HG03378 (cell line): Measurements from ENCODE around the gene KLHDC9.

Source experiments
- ATAC-seq: cut with Tn5 transposase; IDR thresholded peaks from one replicate; pipeline ENCODE4 v1.9.1; 2021; ENCODE audit warnings: mild to moderate bottlenecking, moderate library complexity; ENCODE audit not compliant: unreplicated experiment

KLHDC9 gene

DNA sequence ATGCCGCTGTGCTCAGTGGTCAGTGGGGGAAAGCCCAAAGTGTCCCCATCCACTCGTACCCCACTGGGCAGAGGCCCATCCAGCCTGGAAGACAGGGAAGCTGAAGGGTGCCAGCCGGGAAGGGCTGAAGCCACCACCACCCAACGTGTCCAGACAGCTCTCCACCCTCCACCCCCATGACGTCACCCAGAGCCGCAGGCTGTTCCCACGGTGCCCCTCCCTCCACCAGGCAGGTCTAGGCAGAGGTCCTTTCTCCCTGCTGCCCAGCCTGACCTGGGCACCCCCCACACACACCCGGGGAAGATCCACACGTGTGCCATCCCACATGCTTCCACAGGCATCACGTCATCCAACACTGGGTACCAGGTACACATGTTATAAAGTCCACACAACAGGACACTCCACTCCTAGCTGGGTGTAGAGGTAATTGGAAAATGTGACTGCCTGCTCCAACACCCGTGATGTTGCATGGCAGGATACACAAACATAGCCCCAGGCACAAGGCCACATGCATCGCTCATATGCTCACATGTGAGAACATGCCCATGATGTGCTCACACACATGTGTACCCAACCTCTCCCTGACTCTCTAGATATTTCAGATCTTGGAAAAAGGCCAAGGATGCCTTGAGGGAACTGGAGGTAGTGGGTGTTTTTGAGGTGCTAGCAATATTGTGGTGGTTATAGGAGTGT, 23.3 kb upstream of the KLHDC9 start:
- no peak for ATAC-seq

DNA sequence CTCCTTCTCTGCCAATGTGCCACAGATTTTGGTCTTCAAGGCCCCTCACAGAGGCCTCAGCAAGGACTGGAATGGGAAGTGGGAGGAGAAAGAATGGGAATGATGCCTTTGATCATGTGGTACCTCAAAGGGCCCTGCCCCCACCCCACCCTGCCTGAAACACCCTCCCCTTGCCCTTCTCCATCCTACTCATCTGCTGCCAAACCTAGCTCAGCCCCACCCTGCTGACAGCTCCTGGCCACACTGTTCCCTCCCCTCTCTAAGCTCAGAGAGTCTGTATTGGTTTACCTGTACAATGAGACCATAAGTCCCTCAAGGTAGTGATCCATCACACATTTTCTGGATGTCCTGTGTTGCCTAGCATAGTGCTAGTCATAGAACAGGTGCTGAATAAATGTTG, 21.8 kb upstream of the KLHDC9 start:
- no peak for ATAC-seq

DNA sequence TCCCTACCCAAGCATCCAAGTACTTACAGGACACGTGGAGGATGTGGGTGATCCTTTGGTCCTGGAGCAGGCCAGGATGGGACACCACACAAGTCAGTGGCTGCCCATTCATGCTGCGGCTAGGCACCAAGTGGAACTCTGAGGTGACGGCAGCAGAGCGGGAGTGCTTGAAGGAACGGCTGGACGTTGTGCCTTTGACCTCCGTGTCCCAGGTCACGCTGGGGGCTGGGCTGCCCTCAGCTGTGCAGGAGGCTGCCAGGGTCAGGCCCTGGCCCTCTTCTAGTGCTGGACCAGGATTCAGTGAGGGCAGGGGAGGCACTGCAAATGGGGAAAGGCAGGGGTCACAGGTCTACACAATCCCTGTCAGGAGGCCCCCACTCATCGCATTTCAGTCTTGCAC, 20.7 kb upstream of the KLHDC9 start:
- no peak for ATAC-seq

DNA sequence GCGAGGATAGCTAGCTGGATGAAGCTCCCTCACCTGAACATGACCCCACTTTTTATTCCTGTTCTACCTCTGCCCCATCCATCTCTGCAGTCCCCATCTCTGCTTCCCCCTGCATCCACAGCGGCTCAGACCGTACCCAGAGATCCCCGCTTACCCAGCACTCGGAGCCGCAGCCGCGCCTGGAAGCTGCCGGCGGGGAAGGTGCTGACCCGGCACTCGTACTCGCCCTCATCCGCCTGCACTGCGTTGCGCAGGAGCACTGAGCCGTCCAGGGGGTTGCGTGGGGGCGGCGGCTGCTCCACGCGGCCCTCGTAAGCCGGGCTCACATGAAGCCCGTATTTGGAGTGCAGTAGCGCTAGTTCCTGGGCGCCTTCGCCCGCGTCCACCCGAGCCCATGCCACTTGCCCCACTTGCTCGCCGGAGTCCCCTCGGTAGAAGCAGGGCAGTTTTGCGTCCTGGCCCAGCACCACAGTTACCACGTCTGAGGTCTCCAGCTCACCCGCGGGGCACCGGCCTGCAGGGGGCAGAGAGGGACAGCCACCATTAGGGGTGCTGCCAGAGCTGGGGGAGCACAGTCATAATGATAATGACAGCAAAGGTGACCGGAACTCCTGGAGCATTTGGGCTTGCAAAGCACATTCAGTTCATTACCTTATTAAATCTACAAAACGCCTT, 18.6 kb upstream of the KLHDC9 start:
- no peak for ATAC-seq

DNA sequence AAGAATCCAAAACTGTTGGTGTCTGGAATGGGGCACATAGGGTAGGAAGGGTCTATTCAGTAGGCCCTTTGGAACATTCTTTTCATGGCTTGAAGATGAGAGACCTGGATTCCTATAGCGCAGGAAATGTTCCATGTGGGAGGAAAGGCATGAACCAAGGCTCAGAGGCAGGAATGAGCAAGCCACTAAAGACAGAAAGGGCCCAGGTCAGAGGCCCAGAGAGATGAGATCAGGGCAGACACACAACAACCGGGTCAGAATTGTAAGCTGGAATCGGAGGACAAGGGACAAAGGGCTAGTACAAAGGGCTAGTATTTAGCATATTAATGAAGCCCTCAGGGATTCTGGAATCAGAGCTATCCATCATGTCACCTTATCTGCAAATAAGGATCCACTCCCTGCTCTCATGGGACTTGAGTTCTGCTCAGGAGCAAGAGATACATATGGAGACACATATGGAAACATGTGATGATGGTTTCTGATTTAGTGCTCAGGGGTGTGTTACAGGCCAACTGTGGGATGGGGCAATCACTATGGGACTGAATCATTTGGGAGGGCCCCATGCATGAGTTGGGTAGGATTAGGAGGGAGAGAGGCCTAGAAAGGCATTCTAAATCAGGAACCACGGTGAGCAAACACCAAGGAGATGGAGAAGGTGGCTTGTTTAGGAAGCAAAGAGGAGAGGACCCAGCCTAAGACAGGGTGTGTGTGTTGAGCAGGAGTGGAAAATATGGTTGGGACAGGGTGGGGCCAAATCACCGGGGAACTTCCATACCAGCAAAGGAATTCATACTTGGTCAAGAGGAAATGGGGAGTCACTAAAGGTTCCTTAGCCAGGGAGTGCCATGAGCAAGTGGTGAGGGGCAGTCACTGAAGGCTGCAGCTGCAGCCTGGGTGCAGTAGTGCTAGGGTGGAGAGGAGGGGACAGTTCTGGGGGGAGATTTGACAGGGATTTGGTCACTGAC, 17.4 kb upstream of the KLHDC9 start:
- no peak for ATAC-seq

DNA sequence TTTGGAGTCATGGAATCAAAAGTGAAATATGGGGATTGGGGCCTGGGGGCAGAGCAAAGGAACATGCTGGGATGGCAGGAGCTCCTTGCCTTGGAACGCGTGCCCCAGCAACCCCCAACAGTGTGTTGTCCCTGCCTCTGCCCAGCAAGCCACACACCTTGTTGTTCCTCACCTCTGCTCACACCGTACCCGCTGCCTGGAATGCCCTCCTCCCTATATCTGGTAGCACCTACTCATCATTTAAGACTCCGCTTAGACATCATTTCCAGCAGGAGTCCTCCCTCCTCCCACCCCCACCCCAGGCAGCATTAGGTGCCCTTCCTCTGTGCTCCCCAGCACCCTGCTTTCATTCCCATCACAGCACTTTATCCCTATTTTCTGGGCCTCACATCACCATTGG, 16.6 kb upstream of the KLHDC9 start:
- no peak for ATAC-seq

DNA sequence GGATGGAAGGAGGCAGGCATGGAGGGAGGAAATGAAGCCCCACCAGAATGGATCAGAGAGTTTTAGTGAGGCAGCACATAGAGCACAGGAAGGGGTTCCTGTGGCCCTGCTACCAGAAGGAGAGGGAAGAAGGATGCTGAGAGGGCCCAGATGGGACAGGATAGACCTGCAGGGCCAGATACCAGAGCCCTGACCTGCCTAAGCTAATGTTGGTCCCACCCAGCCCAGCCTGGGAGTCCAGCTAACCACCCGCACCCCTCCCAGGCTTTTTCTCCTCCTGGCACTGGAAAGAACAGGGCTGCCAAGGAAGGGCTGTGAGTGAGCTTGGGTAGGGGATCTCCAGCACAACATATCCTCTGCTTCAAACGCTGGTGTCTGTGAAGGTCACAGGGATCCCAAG, 15.7 kb upstream of the KLHDC9 start:
- no peak for ATAC-seq

DNA sequence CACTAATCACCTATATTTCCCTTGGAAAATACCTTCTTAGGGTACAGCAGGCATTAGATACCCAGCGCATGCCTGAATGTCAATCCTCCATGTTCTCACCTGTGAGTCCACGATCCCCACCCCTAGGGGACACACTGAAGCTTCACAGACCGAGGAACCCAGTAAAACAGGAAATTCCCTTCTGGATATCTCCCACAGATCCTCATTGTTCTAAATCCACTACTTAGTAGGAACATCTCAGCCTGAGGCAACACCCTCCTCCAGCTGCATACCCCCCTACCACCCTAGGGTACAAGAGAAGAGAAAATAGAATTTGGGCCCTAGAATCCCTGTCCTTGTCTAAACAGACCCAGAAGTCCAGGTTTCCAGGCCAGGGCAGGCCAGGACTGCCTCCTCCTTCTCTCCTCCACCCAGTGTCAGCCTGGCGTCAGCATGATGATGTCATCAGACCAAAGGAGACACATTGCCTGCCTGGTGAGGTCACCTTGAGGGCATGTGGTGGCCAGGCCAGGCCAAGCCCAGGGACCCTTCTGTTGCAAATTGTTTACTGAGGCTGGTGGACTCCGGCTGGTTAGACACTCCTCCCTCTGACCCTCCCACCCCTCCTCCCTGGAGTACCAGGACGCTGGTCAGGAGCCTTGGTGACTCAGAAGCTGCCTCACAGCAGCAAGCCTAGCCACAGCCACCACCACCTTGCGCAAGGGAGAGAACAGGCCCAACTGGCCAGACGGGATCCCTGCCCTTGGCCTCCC, 15.0 kb upstream of the KLHDC9 start:
- no peak for ATAC-seq

DNA sequence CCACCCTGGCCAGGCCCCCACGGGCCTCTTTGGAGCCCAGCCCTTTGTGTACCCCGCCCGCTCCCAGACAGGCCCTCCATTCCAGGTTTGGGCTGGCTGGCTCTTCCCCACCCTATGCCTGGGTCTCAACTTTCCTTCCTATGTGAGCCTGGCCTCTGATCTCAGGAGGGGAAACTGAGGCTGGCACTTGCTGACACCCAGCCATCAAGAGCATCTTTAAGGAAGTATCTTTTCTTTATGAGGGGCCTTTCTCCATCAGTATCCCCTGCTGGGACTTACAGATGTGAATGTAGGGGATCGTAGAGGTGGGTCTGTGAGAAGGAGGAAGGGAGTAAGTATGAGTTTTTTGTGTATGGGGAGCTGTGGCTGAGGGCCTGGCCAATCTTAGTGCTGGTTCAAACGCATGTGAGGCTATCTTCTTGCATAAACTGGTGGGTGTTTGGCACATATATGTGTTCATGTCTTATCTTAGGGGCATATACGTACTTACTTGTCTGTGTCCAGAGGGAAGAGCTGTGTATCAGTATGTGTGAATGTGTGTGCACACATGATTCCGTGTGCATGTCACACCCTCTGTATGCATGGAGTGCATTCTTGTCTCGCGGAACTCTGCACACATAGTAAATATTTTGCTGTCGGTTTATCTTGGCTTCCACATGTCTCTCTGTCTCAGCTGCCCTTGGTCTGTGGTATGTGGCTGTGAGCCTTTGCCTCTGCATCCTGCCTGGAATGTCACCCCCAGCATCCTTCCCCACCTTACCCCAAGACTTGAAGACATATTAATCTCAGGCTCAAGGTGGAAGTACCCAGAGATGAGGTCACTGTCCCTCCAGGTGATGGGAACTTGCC, 14.2 kb upstream of the KLHDC9 start:
- ATAC-seq: no peak

DNA sequence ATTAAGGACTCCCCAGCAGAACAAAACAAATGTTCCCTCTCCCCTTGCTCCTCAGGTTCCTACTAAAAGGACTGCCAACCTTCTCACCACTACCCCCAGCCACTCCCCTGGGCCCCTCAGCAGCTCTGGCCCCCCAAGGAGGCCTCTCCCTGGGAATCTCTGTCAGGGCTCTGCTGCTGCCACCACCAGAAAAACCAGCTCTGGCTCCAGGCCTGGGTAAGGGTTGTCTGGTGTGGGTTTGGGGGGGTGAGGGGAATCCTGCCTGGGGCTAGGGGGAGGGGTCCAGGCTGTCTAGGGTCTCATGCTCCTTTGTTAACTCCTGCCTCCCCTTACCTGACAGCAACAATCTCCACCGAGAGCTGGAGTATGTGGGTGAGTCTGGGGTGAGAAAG, 13.6 kb upstream of the KLHDC9 start:
- ATAC-seq: no peak

DNA sequence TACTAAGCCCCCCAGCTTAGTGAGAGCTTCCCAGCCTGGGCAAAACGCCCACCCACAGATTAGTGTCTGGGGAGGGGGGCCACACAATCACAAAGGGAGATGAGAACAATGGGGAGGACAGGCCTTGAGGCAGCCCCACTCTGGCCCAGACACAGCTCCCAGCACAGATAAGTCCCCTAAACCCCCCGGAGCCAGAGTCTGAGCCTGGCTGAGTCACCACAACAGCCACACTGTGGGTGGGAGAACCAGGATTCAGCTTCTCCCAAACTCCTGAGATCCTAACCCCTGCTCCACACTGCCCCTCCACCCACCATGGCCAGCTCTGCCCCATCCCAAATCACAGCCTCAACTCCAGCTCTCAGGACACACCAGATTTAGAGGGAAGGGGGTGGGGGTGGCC, 13.0 kb upstream of the KLHDC9 start:
- ATAC-seq: no peak

DNA sequence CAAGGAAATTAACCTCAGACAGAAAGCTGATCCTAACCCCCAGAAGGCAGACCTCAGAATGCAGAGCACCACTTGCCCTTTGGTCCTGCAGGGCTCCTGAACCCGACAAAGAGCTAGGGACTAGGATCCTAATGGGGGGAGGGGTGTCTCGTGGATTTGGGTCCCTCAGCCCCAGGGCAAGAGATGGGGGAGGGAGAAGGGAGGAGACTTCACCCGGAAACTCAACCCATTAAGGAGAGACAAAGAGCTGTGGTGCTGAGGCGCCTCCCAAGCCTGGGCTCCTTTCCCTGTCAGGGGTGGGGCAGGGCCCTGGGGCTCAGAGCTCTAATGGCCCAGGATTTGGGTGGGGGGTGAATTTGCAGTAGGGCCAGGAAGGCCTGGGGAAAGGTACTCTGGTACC, 11.7 kb upstream of the KLHDC9 start:
- ATAC-seq: no peak

DNA sequence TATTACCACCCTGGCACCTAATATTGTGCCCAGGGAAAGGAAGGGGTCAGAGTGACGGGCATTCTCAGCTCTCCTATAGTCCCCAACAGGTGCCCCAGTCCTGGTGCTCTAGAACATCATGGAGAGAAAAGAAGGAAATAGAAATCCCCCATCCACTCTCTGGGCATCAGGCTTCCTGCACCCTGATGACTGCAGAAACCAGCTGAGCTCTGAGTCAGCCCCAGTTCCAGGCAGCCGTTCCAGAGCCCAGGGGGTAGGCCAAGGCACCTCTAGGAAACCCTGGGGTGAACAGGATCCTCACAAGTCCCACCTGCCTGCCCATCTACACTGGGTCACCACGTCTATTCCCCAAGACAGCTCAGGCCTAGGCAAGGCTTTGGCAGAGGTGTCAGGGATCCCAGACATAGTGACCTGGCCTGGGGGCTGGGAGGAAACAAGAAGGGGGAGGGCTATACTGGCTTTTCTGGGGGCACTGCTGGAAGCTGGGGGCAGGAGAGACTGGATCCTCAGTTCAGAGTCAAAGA, 9.5 kb upstream of the KLHDC9 start:
- ATAC-seq: no peak

DNA sequence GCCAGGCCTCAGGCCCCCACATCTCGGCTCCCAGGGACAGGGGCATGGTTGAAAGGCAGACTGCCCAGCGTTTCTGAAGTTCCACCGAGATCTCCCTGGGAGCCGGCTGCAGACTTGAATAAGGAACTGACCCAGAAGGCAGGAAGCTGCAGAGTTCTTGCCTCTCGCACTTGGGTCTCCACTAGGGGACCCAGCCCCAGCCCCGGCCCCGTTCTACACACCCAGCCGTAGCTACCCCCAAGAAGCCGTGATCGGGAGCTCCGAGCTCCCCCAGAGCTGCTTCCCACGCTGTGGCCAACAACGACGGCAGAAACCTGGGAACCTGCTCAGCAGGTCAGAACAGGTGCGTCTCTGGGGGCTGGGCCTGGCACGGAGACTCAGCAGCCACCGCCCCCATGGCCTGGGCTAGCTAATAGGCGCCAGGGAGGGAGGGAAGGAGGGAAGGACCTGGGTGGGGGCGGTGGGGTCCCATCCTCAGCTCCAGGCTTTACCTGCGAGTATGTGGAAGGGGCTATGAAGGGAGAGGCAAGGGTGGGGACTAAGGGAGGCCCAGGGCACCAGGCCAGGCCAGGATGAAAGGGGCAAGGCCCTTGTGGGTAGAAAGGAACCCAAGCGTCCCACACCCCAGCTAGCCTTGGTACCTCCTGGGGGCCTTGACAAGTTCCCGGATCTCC, 8.8 kb upstream of the KLHDC9 start, which contains the start of gene NECTIN4:
NECTIN4 (minus strand) TSS at position 308 of the 674 bp plus-strand sequence; CDS start at position 46, 262 bp downstream.
- ATAC-seq: no peak

DNA sequence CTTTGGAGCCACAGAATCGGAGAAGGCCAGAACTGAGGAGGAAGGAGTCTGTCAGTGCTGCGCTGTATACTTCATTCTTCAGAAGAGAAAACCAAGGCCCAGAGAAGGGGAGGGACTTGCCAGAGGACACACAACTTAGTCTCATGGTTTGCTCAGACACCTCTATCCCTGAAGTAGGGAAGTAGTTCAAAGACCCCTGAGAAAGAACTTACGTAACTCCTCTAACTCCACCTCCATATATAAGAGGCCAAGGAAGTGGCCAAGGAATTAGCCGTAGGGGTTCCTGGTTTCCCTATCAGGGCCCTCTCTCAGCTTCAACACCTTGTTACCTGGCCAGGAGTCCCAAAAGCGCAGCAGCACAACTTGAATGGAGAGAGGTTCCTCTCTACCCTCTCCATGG, 8.2 kb upstream of the KLHDC9 start:
- ATAC-seq: no peak

DNA sequence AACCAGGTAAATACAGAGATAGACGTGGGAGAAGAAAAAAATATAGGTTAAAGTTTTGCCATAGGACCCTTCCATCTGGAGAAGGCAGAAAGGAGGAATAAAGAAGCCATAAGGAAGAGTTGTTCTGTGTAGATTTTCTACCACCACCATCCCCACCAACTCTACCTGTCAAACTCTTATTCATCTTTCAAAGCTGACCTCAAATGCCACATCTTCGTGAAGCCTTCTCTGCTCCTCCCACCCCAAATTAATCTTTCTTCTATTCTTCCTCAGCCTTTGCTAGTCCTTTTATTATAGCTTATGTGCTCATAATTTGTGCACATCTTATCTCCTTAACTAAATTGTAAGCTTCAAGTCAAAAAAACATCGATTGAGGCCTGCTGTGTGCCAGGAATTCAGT, 7.5 kb upstream of the KLHDC9 start:
- ATAC-seq: no peak

DNA sequence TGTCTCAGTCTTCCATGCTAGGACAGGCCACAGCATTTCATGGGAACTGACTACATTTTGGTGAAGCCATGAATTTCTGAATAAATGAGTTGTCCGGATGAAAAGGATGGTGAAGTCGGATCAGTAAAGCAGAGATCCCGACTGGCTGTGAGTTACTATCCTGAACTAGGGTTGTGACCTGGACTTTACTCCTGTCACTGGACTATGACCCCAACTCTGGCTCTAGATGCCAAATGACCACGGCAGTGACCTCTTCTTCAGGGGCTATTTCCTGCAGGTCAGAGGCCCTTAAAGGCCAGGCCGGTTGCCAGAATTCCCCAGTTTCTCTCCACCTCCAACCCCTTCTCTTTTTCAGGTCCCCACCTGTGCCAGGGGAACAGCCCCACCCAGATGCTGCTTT, 7.1 kb upstream of the KLHDC9 start:
- ATAC-seq: no peak

DNA sequence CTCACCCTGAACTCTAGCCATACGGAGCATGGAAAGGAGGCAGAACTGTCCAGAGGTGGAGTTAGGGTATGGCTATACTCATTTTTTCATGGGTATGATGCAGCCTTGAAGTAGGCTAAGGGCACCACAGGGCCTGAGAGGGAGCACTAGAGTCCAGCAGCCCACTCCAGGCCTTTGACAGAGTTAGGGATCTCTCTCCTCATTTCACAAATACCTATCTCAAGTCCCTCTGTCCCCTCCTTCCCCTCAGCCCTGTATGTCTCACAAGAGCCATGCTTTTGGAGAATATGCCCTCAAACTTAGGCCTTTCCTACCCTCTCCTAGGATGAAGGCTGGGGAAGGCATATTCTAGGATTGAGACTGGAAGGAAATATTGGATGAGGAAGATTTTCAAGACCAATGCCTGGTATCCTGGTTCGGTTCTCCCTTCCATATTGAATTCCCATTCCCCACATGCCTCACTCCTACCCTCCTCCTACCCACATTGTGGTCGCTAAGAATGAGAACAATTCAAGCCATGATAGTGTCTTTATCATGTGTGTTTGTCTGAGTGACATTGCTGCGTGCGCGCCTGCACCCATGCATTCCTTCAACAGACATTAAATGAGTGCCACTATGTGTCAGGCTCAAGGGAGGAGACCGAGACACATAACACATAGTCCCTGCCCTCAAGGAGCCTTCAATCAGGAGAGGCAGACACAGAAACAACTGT, 6.2 kb upstream of the KLHDC9 start:
- ATAC-seq: no peak

DNA sequence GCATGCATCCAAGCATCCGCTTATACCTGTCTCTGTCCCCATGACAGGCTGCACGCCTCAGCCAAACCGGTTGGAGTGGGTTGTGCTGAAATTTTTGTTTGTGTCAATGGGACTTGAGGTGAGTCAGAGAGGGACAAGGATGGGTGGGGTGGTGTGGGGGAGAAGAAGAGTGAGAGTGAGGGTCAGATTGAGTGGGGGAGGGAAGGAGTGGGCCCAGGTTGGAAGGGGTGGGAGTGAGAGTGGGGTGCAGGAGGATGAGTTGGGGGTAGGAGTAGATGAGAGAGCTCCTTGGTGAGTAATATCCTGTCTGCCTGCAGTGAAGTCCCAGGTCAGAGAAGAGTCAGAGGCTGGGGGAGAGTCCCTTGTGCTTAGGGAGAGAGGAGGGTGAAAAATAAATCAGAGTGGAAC, 5.5 kb upstream of the KLHDC9 start:
- ATAC-seq: no peak
